ENCODE results near the gene AKR1B1. TPM values are rescaled to one million over a fixed set of nuclear protein-coding genes. Genes with fewer than 3 reads are reported as not detected.

AKR1B1 gene
- total and polyA plus RNA-seq, 8 donors: 13.2 to 47.1 (median 19.2) TPM

- intact Hi-C loops (cut with DNase I): no loop called here
- H3K9me3 ChIP-seq: no peaks in the 10 kb centered on the region
- peaks cover 0 to 51% (median 0%) of the 10 kb centered on the region in 3 donors for H3K36me3 ChIP-seq
- TF ChIP-seq, protein P1, sequence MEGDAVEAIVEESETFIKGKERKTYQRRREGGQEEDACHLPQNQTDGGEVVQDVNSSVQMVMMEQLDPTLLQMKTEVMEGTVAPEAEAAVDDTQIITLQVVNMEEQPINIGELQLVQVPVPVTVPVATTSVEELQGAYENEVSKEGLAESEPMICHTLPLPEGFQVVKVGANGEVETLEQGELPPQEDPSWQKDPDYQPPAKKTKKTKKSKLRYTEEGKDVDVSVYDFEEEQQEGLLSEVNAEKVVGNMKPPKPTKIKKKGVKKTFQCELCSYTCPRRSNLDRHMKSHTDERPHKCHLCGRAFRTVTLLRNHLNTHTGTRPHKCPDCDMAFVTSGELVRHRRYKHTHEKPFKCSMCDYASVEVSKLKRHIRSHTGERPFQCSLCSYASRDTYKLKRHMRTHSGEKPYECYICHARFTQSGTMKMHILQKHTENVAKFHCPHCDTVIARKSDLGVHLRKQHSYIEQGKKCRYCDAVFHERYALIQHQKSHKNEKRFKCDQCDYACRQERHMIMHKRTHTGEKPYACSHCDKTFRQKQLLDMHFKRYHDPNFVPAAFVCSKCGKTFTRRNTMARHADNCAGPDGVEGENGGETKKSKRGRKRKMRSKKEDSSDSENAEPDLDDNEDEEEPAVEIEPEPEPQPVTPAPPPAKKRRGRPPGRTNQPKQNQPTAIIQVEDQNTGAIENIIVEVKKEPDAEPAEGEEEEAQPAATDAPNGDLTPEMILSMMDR (IDR thresholded peaks at IDR 0.05): no peak
- H3K27ac ChIP-seq: no peak overlapping the region
- 93 to 95% methylated on average over 10 of the region's 10 CpGs for WGBS, 2 donors
- ATAC-seq (no peak), FAIRE-seq (no peak), DNase-seq (no peak)
- no peaks in the 10 kb centered on the region for H3K27me3 ChIP-seq
- H3K4me3 ChIP-seq: no peak overlapping the region
- no peaks in the 10 kb centered on the region for H3K4me1 ChIP-seq
Observed at GRCh38 chr7:134446923-134447322, 12.0 kb downstream of the AKR1B1 start.

GRCh38 chr7:134446446-134446845 lies 12.5 kb downstream of the AKR1B1 start:
- no peak for FAIRE-seq
- intact Hi-C loops (cut with DNase I): no loop called here
- DNase-seq: no peak
- H3K36me3 ChIP-seq: peaks cover 0 to 51% (median 0%) of the 10 kb centered on the region in 3 donors
- no peak for ATAC-seq
- H3K27me3 ChIP-seq: no peaks in the 10 kb centered on the region
- TF ChIP-seq, protein P1 (IDR thresholded peaks at IDR 0.05): no peak
- 88 to 97% methylated on average over 8 to 9 of the region's 9 CpGs for WGBS, 2 donors
- H3K9me3 ChIP-seq: no peaks in the 10 kb centered on the region
- no peak overlapping the region for H3K27ac ChIP-seq
- no peaks in the 10 kb centered on the region for H3K4me1 ChIP-seq
- H3K4me3 ChIP-seq: no peak overlapping the region

- Histone ChIP-seq H3K27ac (peak overlapping the region in 1 of 4 donors; percentile 22), H3K9me3 (no peaks in the 10 kb centered on the region), H3K36me3 (peaks cover 0 to 45% (median 0%) of the 10 kb centered on the region in 3 donors), H3K4me3 (no peak overlapping the region), H3K4me1 (no peaks in the 10 kb centered on the region), H3K27me3 (no peaks in the 10 kb centered on the region)
- no peak for ATAC-seq
- no peak for FAIRE-seq
- DNase-seq: no peak
- intact Hi-C loops (cut with DNase I): loop anchor here in 1 of 3 donors (5.0 kb wide), 1 partner anchor 162 kb away; no protein-coding TSS in a partner anchor
- whole genome bisulfite sequencing, 2 donors: 85 to 96% methylated on average over 4 of the region's 4 CpGs
- TF ChIP-seq, protein P1 (IDR thresholded peaks at IDR 0.05): no peak
Observed at GRCh38 chr7:134444961-134445315, 14.0 kb downstream of the AKR1B1 start.

DNA sequence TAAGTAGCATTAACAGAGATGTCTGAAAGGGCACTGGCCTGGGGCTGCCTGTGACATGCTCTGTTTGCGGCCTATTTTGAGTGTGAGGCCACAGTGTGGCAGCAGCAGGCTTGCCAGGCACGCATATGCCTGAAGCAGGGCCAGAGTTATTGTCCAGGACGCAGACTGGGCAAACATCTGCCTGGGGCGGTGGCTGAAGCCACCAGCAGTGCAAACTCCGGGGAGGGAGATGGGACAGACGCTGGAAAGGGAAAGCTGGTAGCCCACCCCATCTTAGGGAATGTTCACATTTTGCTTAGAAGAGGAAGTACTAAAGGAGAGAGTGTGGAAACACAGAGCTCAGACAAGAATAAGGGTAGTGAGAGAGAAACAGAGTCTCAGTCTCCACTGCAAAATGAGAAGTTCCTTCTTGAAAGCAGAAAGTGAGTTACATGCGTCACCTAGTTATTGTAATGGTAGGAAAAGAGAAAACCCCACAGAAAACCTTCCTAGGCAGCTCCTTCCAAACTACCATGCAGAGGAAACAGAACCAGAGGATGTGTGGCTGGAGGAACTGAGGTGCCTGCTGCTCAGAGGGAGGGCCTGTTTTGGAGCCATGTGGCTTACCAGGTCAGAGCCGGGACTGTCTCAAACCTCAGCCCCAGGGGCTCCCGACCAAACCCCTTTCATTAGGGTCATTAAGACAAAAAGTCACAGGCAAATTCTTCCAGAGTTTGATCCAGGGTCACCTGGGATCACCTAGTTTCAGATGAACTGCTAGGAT lies 14.5 kb downstream of the AKR1B1 start:
- H3K27ac ChIP-seq: peak overlapping the region in 1 of 4 donors; percentile 22
- H3K4me1 ChIP-seq: no peaks in the 10 kb centered on the region
- H3K9me3 ChIP-seq: no peaks in the 10 kb centered on the region
- H3K36me3 ChIP-seq: peaks cover 0 to 45% (median 0%) of the 10 kb centered on the region in 3 donors
- no peak overlapping the region for H3K4me3 ChIP-seq
- ATAC-seq (peak in 2 of 4 donors; percentile 50 to 72), DNase-seq (no peak), FAIRE-seq (no peak)
- WGBS, 2 donors: 81 to 84% methylated on average over 9 of the region's 9 CpGs
- TF ChIP-seq, protein P1 (IDR thresholded peaks at IDR 0.05): no peak
- intact Hi-C loops (cut with DNase I): loop anchor here in 1 of 3 donors (5.0 kb wide), 1 partner anchor 163 kb away; no protein-coding TSS in a partner anchor
- H3K27me3 ChIP-seq: no peaks in the 10 kb centered on the region

Measured in pancreas (tissue), 10 donors.